Bronchial epithelial cell (primary cell): ENCODE results near the gene FDX1. TPM values are rescaled to one million over a fixed set of nuclear protein-coding genes. Genes with fewer than 3 reads are reported as not detected.
A peak's percentile ranks its signal among the peaks of the same experiment; 100 is the strongest.

Experiments used
- DNase-seq: peaks from one replicate; pipeline ENCODE4 v3.0.0-alpha.2; 2010; ENCODE audit warnings: low read depth
- FAIRE-seq: peaks from 2 replicates; lab custom pipeline; 2011; peaks lifted over from hg19 to GRCh38; lab: Jason Lieb, UNC
- H3K27me3 ChIP-seq: 2 replicates; pipeline ENCODE4 v1.5.1; 2011; ENCODE audit warnings: low read length; ENCODE audit not compliant: control insufficient read depth, insufficient read depth
- H3K36me3 ChIP-seq: 2 replicates; pipeline ENCODE4 v1.5.1; 2011; ENCODE audit warnings: low read length; ENCODE audit not compliant: control insufficient read depth, insufficient read depth
- H3K4me3 ChIP-seq: 2 replicates; pipeline ENCODE4 v1.5.1; 2011; ENCODE audit warnings: mild to moderate bottlenecking, low read depth, low read length, control low read depth
- total RNA-seq: library from RNA; depleted of rRNA; stranded (reverse); fragments of >200 nt; gene quantifications from 2 replicates; pipeline ENCODE4 v1.2.1, GENCODE V29; 2014
- TF ChIP-seq, protein P1 (sequence below): IDR thresholded peaks from 2 replicates; pipeline ENCODE4 v1.5.1; 2011; ENCODE audit warnings: mild to moderate bottlenecking, moderate library complexity, low read length, control low read depth, inconsistent platforms; ENCODE audit not compliant: insufficient read depth, severe bottlenecking

FDX1 gene
- total RNA-seq, 1 donor from 2014 or later = 11.6 TPM

DNA sequence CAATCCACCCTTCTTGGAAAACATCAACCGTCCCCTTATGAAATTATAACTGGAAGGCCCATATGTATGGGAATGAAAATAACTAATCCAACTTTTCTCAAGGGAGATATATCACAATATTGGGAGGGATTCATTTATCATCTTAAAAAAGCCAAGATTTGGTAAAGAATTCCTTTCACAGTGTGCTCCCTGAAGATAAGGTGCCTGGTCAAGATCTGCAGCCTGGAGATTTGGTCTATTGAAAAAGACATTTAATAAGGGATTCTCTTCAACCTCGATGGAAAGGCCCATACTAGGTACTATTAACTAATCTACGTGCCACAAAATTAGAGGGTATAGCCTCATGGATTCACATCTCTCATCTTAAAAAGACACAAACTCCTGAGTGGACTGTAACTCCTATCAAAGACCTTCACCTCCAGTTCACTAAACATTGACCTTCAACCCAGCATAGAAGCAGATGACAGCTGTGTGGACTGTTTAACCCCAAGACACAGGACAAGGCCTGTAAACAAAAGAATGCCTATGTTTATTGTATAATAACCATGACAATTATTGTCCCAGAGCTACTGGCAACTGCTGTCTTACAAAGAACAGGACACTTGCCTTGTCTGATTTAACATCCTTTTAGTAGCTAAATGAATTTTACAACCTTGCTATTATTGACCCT is 4.8 kb upstream of the FDX1 start:
- TF ChIP-seq, protein P1, sequence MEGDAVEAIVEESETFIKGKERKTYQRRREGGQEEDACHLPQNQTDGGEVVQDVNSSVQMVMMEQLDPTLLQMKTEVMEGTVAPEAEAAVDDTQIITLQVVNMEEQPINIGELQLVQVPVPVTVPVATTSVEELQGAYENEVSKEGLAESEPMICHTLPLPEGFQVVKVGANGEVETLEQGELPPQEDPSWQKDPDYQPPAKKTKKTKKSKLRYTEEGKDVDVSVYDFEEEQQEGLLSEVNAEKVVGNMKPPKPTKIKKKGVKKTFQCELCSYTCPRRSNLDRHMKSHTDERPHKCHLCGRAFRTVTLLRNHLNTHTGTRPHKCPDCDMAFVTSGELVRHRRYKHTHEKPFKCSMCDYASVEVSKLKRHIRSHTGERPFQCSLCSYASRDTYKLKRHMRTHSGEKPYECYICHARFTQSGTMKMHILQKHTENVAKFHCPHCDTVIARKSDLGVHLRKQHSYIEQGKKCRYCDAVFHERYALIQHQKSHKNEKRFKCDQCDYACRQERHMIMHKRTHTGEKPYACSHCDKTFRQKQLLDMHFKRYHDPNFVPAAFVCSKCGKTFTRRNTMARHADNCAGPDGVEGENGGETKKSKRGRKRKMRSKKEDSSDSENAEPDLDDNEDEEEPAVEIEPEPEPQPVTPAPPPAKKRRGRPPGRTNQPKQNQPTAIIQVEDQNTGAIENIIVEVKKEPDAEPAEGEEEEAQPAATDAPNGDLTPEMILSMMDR = no peak
- H3K27me3 ChIP-seq = no peaks in the 10 kb centered on the region
- no peak for DNase-seq
- no peak for FAIRE-seq
- no peaks in the 10 kb centered on the region for H3K36me3 ChIP-seq
- no peak overlapping the region for H3K4me3 ChIP-seq

DNA sequence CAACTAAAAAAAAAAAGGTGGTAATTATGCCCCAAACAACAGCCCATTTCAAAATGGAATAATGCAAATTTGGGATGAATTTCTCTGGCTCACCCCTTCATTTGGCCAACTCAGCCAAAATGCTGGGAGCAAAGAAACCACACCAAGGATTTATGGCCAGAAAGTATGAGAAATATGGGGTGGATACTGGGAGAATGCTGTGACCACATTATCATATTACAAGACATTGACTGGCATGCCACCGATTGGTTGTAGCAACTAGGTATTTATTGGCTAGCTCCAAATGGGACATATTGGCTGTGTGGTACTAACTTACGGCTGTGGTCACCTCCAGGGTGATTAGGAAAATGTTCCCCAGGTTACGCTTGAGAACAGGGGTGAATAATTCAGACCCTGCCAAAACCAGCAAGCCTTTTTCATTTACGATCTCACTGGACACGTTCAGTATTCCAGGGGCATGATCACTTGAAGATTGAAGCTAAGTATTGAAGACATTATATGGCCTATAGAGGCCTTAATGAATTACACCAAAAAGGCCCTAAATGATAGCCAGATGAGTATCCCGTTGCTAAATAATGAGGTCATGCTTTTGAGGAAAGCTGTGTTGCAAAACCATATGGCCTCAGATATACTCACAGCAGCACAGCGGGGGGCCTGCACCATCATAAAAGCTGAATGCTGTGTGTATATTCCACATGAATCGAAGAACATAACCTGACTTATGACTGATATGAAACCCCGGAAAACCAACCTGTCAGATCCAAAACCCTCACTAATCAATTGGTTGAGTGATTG is 3.8 kb upstream of the FDX1 start:
- TF ChIP-seq, protein P1 = no peak
- H3K4me3 ChIP-seq = no peak overlapping the region
- H3K36me3 ChIP-seq = no peaks in the 10 kb centered on the region
- FAIRE-seq (no peak), DNase-seq (peak; percentile 6)
- H3K27me3 ChIP-seq = no peaks in the 10 kb centered on the region

DNA sequence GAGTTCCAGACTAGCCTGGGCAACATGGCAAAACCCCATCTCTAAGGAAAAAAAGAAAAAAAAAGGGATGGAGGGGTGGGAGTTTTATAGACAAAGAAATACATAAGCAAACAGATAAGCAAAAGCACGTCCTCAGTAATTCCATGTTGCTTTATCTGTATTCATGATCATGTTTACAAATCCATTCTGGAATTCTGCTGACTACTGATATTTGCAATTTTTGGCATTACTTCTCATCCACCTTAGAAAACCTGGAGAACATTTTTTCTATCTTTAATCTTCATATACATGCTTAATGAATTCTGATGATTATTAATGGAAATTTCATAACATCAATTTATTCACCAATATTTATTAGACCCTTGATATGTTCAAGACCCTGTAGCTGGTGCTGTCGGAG is 1.7 kb upstream of the FDX1 start:
- Histone ChIP-seq H3K4me3 (no peak overlapping the region), H3K27me3 (no peaks in the 10 kb centered on the region), H3K36me3 (no peaks in the 10 kb centered on the region)
- DNase-seq (no peak), FAIRE-seq (no peak)
- TF ChIP-seq, protein P1 = no peak

DNA sequence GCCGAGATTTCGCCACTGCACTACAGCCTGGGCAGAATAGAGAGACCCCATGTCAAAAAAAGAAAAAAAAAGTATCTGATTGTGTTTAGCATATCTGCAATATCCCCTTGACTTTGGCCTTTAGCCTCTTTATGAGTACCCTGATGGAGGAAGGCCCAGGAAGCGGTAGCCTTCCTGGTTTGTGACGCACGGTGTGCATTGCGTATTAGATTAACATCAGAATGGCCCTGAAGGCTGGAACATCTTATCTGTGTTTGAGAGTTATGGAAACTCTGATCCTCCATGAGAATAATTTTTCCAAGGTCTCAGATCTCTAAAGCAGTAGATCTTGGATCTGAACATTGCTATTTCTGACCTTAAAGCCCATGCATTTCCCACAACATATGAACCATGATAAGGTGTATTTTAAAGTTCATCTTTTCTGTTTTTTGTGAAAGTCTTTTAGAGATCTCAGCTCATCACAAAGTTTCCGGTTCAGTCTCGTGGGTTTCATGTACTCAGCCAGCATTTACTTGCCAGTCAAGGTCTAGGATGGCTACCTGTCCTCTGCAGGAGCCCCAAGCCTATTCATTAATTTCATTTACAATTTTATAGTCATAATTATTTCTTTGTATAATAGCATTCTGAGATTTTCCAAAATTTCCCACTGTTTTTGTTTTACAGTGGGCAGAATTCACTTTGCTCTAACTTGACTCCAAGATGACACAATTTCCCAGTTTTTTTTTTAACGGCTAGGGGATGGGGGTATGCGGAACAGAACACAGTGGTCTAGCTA is 605 bp upstream of the FDX1 start:
- no peaks in the 10 kb centered on the region for H3K27me3 ChIP-seq
- DNase-seq (peak; percentile 3), FAIRE-seq (no peak)
- TF ChIP-seq, protein P1 = no peak
- peak overlapping the region; percentile 85 for H3K4me3 ChIP-seq
- no peaks in the 10 kb centered on the region for H3K36me3 ChIP-seq

DNA sequence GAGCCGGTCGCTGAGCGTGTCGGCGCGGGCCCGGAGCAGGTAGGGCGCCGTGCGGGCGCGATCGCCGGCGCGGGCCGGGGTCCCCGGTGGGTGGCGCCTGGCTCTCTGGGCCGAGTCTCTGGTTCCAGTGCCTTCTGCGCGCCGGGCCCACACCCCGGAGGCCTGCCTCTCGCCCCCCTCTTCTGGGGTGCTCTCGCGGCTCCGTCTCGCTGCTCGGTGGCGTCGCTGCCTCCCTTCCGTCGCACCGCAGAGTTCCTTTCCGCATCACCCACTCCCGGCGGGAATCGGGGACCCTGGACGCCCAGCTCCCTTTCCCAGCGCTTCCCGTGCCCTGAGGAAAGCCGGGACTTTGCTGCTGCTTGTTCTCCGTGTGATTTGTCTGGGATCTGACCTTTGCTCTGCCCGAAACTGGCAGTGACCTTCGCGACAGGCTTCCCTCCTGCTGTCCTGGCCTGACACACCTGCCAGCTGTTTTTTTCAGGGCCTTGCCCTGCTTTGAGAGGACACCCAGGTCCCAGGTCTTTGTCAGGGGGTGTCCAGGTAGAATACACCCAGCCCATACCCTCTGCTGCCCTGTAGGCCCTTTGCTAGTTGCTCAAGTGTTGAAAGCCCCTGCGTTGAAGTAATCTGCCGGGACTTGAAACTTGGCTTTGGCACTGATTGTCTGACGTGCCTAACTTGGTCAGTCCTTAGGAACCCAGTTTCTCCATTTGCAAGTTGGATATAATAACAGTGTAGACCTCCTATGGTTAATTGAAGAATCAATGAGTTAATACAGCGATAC is 711 bp downstream of the FDX1 start:
- peak overlapping the region; percentile 85 for H3K4me3 ChIP-seq
- FAIRE-seq = no peak
- DNase-seq = peak; percentile 62

More for the DNA sequence above, 711 bp downstream of the FDX1 start:
- TF ChIP-seq, protein P1 = no peak
- Histone ChIP-seq H3K36me3 (no peaks in the 10 kb centered on the region), H3K27me3 (no peaks in the 10 kb centered on the region)
